Stimulated activated CD4-positive, alpha-beta T cell treated with anti-CD3 and anti-CD28 coated beads, TNF-alpha, amount 100 ng/mL, for 4 hours (primary cell): Measurements from ENCODE around the gene SLC37A2.
A peak's percentile ranks its signal among the peaks of the same experiment; 100 is the strongest.
"Not testable (repeated sequence)": the region's sequence is repeated elsewhere in the genome, so short reads cannot be mapped to it uniquely, and the experiment has no call there.

Experiments used
- DNase-seq, 3 experiments: peaks; one replicate each; pipeline ENCODE4 v3.0.0-alpha.2; 2020; ENCODE audit warnings: low read depth in 3 of 3

The SLC37A2 gene

DNA sequence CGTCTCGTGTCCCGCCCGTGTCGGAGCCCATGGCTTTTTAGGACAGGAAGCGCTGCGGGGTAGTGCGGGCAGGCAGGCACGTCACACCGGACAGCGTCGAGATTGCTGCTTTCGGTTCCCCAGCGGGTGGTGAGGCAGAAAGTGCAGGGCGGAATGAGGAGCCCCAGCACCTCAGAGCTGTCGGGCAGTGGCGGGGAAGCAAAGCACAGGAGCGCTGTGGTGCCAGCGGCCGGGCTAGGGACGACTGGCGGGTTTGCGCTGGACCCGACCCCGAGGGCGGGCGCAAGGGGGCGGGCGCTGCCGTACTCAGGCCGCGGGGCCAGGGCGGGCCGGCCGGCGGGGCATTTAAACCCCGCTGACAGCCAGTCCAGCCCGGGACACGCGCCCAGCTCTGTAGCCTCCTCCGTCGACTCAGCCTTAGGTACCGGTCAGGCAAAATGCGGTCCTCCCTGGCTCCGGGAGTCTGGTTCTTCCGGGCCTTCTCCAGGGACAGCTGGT lies at the start of gene SLC37A2:
TSS of gene SLC37A2 (plus strand) at position 375 of the 498 bp plus-strand sequence. CDS start at position 438, 63 bp downstream.
- DNase-seq: peak in 2 of 3 experiments; percentile 9

GRCh38 chr11:125016413-125016812 lies 46.7 kb upstream of the SLC37A2 start:
- DNase-seq: no peak

DNA sequence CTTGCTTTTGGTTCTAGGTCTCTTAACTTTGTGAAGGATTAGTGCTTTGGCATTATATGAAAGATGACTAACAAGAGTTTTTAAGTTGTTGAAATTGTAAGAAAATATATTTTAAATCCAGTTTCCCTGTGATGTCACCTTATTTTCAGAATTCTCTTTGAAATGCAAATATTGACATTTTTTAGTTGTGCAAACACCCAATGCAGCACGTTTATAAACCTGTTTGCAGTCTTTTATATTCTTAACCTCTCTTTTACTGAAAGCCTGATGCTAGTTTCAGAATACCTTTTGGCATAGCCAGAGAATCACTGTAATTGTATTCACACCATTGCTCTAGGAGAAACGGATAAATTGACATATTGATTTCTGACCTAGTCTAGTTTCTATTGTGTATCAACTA lies 42.8 kb upstream of the SLC37A2 start:
- DNase-seq: no peak

GRCh38 chr11:125022551-125022950 lies 40.6 kb upstream of the SLC37A2 start:
- no peak for DNase-seq

GRCh38 chr11:125025968-125026367 lies 37.1 kb upstream of the SLC37A2 start:
- no peak for DNase-seq

DNA sequence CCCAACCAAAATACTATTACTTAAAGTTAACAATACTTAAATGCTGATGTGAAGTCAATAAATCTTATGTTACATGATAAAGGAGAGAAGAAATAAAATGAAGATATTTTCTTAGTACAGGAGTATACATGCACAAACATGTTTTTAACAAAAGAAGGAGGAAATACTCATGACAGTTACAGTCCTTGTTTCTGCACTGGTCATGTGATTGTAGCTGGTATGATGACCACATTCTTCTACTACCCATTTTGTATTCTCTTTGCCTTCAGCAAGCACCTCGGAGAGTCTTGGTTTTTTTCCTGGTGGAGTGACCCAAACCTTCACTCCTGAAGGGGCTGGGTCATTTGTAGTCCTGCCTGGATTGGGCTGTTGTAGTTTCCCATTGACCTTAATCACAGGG lies 33.7 kb upstream of the SLC37A2 start:
- DNase-seq: not testable (repeated sequence)

DNA sequence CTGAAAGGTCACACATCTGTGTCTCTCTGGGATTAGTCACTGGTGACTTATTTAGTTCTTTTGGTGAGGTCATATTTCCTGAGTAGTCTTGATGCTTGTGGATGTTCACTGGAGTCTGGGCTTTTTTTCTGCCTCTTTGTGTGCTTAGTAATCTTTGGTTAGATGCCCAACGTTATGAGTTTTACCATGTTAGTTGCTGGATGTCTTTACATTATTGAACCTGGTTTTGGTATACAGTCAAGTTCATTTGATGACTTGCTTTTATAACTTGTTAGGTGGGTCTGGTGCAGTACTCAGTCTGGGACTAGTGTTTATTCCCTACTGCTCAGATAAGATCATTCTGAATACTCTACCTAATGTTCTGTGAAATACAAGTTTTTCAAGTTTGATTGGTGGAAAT lies 26.2 kb upstream of the SLC37A2 start:
- no peak for DNase-seq

- DNase-seq: no peak
Observed at GRCh38 chr11:125049164-125049792, 13.8 kb upstream of the SLC37A2 start.

- no peak for DNase-seq
Observed at GRCh38 chr11:125052047-125052446, 11.1 kb upstream of the SLC37A2 start.

DNA sequence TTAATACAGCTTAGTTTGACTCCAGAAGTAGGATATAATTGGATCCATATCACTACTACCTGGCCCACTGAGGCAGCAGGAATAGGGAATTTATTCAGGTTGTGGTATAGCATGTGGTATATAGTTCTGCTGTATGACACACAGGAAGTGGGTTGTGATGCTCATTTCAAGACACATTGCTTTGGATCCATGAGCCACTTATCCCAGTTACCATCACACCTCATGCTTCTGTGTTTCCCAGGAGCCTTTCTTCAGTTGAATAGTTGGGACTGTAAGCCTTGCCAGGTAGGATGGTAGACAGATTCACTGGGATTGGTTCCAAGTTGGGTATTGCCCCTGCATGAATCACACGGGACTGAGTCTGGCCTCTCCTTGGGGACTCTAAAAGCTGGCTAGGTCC lies 9.9 kb upstream of the SLC37A2 start:
- DNase-seq: no peak

GRCh38 chr11:125055107-125055715 lies 7.9 kb upstream of the SLC37A2 start:
- DNase-seq: no peak

GRCh38 chr11:125056111-125056510 lies 7.0 kb upstream of the SLC37A2 start:
- not testable (repeated sequence) for DNase-seq

DNA sequence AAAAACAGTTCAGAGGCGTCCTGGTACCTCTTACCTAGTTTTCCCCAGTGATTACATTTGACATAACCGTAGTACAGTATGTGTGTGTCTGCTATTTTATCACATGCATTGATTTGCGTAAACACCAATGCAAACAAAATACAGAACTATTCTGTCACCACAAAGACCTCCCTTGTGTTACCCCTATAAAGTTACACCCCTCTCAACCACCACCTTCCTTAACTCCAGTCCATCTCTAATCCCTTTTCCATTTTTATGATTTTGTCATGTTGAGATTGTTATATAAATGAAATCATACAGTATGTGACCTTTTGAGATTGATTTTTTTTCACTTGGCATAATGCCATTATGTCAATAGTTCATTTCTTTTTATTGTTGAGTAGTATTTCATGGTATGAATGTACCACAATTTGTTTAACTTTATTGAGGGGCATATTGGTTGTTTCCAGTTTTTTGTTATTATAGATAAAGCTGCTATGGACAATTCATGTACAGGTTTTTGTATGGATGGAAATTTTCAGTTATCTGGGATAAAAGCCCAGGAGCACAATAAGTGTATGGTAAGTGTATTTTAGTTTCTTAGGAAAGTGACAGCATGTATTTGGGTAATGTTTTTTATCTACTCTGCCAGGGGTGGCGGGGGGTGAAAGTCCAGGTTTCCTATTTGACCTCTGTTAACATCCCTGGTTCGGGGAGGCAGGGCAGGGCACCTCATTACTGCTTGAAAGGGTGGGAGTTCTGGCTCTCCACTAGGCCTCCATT lies 6.0 kb upstream of the SLC37A2 start:
- DNase-seq: no peak

DNA sequence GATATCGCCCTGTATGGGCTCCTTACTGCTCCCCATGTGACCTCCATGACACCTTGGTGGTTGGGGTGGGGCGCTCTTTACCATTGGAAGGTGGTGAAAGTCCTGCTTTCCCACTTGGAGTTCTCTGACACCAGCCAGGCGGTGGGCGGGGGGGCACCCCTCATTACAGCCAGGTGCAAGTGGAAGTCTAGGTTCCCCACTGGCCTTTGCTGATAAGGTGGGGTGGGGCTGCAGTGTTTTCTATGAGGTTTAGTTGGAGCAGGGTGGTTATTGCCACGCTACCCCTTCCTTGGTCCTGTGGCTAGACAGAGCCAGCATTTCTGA lies 5.5 kb upstream of the SLC37A2 start:
- DNase-seq: no peak

- no peak for DNase-seq
Observed at GRCh38 chr11:125061281-125061680, 1.8 kb upstream of the SLC37A2 start.

DNA sequence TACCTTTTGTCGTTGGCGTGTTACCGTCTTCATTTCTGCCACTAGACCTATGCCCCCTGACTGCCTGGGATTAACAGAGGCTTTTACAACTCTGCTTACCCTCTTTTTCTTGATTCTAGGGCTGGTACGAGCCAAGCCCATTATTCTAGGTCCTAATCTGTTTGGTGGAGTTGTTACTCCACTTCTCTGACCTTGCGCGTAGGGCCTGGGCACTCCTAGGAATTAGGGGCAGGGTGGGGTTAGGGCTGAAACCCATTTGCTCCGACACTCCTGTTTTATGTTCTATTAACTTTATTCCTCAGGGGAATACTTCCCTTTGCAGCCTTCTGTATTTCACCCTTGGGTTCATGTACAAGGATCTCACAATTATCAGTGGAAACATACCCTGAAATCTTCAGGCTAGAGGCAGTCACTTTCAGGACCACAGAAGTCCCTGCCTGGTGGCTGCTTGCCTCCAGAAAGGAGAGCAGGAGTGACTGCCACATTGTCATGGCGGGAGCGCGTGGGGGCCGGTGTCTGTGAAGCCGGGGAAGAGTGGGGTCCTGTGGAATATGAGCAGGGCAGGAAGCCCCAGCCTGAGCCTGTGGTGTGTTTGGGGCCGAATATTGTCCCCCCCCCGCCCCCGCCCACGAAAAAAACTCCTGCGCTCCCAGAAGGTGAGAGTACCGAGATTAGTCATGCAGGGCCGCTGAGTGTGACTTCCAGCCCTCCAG lies 731 bp upstream of the SLC37A2 start:
- no peak for DNase-seq

DNA sequence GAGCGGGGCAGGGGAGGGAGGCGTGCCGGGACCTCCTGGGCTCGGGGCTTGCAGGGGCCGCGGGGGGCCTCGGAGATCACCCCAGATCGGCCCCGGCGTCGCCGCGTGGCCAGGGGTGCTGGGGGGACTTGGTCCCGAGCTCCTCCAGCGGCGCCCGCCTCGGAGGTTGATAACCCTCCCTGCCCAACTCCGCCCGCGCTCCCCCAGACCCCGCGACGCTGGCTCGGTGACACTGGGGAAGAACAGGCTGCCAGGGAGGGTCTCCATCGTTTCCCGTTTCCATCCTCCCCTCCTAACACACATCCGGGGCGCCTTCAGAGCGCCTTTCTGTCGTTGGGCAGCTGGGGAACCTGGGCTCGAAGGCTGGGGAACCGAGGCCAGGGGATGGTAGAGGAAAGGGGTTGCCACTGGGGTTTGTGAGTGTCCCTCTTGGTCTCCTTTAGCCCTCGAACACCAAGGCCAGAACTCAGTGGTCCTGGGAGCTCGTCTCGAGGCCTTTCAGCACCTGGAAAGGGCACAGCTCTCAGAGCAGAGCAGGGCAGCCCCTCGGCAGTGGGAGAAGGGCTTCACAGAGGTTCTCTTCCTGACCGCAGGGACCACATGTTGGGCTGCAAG lies 431 bp downstream of the SLC37A2 start:
- DNase-seq: no peak

GRCh38 chr11:125064070-125064469 lies 965 bp downstream of the SLC37A2 start:
- DNase-seq: no peak

- DNase-seq: no peak
Observed at GRCh38 chr11:125068368-125068767, 5.3 kb downstream of the SLC37A2 start.

DNA sequence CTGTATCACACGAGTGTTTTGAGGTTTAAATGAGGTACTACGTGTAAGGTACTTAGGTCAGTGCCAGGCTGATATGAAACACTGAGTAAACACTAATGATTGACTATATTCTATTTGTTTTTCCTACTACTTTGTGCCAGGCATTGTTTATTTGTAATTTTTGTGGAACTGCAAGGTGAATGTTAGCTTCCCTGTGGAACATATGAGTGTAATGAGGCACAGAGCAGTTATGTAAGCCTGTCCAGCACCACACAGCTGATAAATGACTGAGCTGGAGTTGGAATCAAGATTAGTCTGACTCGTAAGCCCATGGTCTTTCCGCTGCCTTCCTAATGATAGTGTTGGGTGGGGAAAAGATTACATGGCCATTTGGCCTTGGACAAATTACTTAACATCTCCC lies 5.9 kb downstream of the SLC37A2 start:
- DNase-seq: no peak

GRCh38 chr11:125069796-125070195 lies 6.7 kb downstream of the SLC37A2 start:
- DNase-seq: no peak

DNA sequence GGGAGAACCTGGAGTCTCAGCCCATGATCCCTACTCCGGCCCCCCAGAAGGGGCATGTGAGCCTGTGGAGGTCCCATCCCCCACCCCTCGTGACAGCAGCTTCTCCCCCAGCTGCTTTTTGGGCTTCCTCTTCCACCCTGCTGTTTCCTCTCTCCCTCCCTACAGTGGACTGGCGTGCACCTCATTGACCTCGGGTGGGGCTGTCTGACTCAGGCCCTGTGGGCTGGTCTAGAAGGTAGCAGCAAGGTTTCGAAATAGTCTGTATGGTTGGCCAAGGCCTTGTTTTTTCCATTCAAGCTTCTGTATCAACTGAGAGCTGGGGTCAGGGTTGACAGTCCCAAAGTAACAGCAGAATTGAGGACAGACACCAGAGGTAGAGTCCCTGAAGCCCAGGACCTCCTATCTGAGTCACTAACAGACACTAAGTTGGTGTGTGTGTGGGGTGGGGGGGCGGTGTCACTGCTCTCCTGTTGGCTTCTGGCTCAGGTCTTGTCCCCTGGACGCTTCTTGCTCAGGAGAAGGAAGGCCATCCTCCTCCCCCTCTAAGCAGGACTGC lies 7.7 kb downstream of the SLC37A2 start:
- DNase-seq: no peak
